GM19455 (cell line): ENCODE results near the gene METTL21A.

Experiments
- ATAC-seq: cut with Tn5 transposase; IDR thresholded peaks from one replicate; pipeline ENCODE4 v1.9.1; 2021; ENCODE audit not compliant: unreplicated experiment

Gene METTL21A

GRCh38 chr2:207565736-207566500 lies 59.3 kb downstream of the METTL21A start:
- ATAC-seq = no peak
